ENCODE measurements around the gene PHPT1.
A peak's percentile ranks its signal among the peaks of the same experiment; 100 is the strongest.

The PHPT1 gene

DNA sequence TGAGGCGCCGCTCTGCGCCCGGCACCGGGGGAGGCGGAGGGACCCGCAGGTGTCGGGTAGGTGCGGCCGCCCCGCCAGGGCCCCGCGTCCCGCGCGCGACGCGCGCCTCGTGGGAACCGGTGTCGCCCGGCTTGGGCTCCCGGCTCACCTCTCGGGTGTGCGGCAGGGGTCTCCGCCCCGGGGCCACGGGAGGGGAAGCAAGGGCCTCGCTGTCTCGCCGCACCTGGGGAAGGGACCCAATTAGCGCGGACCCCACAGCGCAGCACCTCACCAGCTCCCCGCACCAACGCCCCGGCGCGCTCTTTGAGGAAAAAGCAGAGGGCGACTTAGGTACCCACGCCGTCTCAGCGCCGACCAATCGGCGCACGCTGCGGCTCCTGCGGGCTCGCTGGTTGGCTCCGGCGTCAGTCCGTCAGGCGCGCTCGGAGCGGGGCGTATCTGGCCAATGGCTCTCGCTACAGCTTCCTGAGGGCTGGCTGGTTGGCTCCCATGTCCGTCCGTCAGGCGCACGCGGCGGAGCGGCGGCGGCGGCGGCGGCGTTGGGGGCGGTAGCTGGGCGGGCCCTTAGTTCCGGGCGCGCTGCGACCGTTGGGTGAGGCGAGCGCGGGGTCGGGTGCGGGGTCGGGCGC is 36.9 kb downstream of the PHPT1 start, which contains the start of gene TRAF2:
Gene TRAF2 (plus strand): TSS at position 567 of the 629 bp plus-strand sequence. CDS start 12,225 bp downstream, outside the sequence.
- H3K4me3 ChIP-seq (ENCODE audit: low read length), result peak within 1 kb of the TSS; percentile 78
- TF ChIP-seq ZNF274 (IDR thresholded peaks at IDR 0.05; ENCODE audit: low read depth, low read length), result no peak

DNA sequence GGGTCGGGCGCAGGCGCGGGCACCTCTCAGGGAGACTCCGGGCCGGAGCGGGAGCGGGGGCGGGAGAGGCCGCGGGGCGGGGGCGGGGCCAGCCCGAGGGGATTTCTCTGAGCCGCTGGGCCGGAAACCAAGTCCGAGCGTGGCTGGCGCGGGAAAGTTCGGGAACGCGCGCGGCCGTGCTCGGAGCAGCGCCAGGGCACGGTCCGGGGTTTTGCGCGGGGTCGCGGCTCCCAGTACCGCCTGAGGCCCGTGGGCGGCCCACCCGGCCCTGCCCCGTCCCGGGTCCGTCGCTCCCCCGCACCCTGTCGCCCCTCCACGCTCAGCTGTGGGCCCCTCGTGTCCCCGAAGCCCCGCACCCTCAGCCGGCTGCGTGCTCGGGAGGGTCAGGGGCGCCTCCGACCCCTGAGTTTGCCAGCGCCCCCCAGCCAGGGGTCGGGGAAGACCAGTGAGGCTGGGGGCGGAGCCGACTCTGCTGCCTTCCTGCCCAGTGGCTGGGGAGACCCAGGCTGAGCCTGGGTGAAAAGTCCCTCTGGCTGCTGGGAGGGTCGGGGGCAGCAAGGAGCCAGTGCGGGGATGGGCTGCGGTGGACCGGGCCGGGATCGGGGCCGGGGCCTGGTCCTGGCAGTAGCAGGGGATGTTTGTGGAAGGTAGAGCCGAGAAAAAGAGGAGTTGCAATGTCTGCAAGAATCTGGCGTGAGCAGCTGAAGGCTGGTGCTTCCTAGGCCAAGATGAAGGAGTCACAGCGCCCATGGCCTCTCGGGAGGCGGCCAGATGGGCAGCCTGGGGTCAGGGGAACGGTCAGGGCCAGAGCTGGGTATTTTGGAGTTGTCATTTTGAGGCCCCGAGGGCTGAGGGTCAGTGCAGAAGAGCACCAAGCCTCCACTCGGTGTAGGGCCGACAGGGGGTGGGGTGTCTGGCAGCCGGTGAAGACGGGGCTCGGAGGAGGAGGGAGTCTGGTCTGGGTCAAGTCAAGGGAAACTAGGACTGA is 37.7 kb downstream of the PHPT1 start:
- no peak for TF ChIP-seq ZNF274 (IDR thresholded peaks at IDR 0.05; ENCODE audit: low read depth, low read length)
- peak overlapping the region; percentile 78 for H3K4me3 ChIP-seq (ENCODE audit: low read length)

DNA sequence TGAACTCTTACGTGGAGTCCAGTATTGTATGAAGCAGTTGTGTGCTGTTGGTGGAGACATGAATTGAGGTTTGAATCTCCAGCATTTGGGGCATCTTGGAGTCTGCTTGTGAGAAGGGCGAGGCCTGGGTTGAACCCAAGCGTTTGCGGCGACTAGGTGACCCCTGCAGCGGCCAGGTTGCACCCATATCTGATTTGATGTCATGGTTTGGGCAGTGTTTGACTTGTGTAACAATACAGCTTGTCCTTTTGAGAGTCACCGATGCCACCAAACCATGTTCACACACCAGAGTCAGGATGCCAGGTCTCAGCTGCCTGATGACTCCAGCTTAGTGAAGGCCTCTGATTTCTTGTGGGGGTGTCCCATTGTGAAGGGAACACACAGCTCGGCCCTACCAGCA is 39.2 kb downstream of the PHPT1 start:
- H3K4me3 ChIP-seq (ENCODE audit: low read length), result no peak overlapping the region
- no peak for TF ChIP-seq ZNF274 (IDR thresholded peaks at IDR 0.05; ENCODE audit: low read depth, low read length)

DNA sequence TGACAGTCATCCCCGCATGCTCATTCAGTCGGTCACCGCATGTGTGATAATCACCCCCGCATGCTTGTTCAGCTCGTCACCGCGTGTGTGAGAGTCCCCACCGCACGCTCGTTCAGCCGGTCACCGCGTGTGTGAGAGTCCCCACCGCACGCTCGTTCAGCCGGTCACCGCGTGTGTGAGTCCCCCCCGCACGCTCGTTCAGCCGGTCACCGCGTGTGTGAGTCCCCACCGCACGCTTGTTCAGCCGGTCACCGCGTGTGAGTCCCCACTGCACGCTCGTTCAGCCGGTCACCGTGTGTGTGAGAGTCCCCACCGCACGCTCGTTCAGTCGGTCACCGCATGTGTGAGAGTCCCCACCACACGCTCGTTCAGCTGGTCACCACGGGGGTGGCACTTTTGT is 40.6 kb downstream of the PHPT1 start:
- H3K4me3 ChIP-seq (ENCODE audit: low read length), result no peak overlapping the region
- no peak for TF ChIP-seq ZNF274 (IDR thresholded peaks at IDR 0.05; ENCODE audit: low read depth, low read length)

DNA sequence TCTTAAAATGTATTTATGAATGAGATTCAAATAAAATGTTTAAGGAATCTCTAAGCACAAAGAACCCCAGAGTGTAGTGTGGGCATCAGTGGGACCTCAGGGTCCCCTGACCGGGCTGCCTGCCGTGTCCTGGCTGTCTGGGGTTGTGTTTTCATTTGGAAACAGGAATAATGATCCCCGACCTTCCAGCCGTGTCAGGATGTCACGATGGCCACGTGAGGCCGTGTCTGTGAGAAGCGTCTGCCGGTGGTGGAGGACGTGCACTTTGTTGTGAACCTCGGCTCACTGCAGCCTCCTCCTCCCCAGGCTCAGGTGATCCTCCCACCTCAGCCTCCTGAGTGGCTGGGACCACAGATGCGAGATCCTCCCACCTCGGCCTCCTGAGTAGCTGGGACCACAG is 41.5 kb downstream of the PHPT1 start:
- no peak overlapping the region for H3K4me3 ChIP-seq (ENCODE audit: low read length)
- TF ChIP-seq ZNF274 (IDR thresholded peaks at IDR 0.05; ENCODE audit: low read depth, low read length), result no peak

DNA sequence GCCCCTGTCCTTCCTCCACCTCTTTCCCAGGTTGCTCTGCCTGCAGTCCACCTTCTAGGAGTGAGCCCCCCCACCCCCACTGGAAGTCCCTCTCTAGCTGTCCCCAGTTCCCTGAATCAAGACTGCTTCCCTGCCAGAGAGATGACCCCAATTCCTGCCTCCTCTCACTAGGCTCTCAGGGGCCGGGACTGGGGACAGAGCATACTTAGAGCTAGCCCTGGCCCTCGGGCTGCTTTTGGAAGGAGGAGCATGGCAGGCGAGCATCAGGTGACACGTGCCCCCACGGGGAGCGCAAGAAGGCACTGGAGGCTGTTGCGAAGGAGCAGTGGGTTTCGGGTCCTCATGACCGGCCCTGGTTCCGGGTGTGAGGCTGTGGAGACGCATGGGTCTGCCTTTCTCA is 46.8 kb downstream of the PHPT1 start:
- no peak overlapping the region for H3K4me3 ChIP-seq (ENCODE audit: low read length)
- TF ChIP-seq ZNF274 (IDR thresholded peaks at IDR 0.05; ENCODE audit: low read depth, low read length), result no peak

DNA sequence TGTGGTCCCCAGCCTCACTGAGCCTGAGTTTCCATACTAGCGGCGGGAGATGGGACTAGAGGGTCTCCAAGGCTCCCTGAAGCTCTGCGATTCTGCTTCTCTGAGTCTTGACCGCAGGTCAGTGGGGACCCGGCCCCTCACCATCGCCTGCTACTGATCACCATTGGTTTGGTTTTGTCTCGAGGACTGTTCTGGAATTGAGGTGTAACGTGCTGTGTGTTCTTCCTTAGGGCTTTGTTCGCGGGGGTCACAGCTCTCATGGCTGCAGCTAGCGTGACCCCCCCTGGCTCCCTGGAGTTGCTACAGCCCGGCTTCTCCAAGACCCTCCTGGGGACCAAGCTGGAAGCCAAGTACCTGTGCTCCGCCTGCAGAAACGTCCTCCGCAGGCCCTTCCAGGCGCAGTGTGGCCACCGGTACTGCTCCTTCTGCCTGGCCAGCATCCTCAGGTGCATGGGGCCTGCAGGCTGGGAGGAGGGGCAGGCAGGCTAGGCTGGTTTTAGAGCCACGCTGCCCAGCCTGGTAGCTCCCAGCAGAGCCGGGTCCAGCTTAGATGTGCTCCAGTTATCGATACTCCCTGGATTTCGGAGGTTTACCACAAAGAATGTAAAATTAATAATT is 49.4 kb downstream of the PHPT1 start:
- TF ChIP-seq ZNF274 (IDR thresholded peaks at IDR 0.05; ENCODE audit: low read depth, low read length), result no peak

DNA sequence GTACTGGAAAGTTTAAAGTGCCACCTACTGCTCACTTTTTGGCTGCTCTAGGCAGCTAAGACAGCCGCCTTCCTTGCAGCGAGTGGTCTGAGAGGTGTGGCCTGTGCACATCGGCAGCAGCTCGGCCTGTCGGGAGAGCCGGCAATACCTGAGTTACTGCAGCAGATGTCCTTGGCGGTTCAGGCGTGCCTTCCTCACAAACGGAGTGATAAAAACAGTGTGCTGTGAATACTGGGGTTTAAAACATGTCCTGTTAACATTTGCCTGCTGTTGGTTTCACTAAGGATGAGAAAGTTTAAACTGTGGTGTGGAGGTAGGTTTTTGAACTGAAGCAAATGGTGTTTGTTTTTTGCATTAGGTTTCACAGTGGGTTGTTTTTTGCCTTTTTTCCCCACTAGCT is 50.0 kb downstream of the PHPT1 start:
- TF ChIP-seq ZNF274 (IDR thresholded peaks at IDR 0.05; ENCODE audit: low read depth, low read length), result no peak
- no peak overlapping the region for H3K4me3 ChIP-seq (ENCODE audit: low read length)

More for the DNA sequence above, 49.4 kb downstream of the PHPT1 start:
- no peak overlapping the region for H3K4me3 ChIP-seq (ENCODE audit: low read length)

DNA sequence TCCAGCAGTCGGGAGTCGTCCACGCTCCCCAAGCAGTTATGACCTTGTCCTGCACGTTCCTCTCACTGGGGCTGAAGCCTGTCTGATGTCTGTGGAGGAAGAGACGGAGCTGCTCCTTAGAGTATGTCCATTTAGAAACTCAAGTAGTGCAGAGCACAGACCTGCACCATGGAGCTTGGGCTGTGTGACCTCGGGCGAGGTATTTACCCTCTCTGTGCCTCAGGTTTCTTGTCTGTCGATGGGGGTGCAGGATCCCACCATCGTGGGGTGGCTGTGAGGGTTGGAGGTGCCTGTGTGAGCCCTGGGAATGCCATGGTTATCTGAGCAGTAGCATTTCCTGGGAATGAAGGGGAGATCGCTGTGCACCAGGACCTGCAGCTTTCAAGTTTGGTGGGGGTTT is 51.3 kb downstream of the PHPT1 start:
- no peak for TF ChIP-seq ZNF274 (IDR thresholded peaks at IDR 0.05; ENCODE audit: low read depth, low read length)
- H3K4me3 ChIP-seq (ENCODE audit: low read length), result no peak overlapping the region

Data from GM08714 (cell line).